ENCODE data around the gene ZBTB3.

DNA sequence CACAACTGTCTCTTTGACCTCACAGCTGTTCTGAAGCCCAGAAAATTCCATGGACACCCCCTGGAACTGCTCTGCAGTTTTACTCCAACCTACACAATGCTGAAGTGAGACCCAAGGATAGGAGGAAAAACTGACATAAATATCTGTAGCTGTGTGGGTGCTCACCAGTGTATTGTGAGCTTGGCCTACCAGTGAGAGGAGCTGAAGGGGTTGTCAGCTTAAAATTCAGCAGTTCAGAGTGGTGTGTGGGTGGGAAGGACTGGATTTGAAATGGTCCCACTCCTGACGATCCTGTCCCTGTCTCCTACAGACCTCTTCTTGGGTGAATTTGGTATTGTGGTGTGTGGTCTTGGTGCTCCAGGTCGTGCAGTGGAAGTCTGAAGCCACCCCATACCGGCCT lies 35.6 kb upstream of the ZBTB3 start:
- TF ChIP-seq, protein P1, sequence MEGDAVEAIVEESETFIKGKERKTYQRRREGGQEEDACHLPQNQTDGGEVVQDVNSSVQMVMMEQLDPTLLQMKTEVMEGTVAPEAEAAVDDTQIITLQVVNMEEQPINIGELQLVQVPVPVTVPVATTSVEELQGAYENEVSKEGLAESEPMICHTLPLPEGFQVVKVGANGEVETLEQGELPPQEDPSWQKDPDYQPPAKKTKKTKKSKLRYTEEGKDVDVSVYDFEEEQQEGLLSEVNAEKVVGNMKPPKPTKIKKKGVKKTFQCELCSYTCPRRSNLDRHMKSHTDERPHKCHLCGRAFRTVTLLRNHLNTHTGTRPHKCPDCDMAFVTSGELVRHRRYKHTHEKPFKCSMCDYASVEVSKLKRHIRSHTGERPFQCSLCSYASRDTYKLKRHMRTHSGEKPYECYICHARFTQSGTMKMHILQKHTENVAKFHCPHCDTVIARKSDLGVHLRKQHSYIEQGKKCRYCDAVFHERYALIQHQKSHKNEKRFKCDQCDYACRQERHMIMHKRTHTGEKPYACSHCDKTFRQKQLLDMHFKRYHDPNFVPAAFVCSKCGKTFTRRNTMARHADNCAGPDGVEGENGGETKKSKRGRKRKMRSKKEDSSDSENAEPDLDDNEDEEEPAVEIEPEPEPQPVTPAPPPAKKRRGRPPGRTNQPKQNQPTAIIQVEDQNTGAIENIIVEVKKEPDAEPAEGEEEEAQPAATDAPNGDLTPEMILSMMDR (tag by site-specific recombination; IDR thresholded peaks at IDR 0.05): no peak
- TF ChIP-seq ZNF274 (IDR thresholded peaks at IDR 0.05; ENCODE audit: low read length) (no peak), ZNF274 (tag by site-specific recombination; IDR thresholded peaks at IDR 0.05; ENCODE audit: borderline replicate concordance) (no peak), ZNF335 (tag by site-specific recombination; conservative IDR thresholded peaks at IDR 0.05) (no peak), ZNF510 (tag by site-specific recombination; IDR thresholded peaks at IDR 0.05; ENCODE audit: insufficient replicate concordance) (no peak)
- TF ChIP-seq, protein P2, sequence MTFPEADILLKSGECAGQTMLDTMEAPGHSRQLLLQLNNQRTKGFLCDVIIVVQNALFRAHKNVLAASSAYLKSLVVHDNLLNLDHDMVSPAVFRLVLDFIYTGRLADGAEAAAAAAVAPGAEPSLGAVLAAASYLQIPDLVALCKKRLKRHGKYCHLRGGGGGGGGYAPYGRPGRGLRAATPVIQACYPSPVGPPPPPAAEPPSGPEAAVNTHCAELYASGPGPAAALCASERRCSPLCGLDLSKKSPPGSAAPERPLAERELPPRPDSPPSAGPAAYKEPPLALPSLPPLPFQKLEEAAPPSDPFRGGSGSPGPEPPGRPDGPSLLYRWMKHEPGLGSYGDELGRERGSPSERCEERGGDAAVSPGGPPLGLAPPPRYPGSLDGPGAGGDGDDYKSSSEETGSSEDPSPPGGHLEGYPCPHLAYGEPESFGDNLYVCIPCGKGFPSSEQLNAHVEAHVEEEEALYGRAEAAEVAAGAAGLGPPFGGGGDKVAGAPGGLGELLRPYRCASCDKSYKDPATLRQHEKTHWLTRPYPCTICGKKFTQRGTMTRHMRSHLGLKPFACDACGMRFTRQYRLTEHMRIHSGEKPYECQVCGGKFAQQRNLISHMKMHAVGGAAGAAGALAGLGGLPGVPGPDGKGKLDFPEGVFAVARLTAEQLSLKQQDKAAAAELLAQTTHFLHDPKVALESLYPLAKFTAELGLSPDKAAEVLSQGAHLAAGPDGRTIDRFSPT (tag by site-specific recombination; IDR thresholded peaks at IDR 0.05): no peak
- TF ChIP-seq, protein P3, sequence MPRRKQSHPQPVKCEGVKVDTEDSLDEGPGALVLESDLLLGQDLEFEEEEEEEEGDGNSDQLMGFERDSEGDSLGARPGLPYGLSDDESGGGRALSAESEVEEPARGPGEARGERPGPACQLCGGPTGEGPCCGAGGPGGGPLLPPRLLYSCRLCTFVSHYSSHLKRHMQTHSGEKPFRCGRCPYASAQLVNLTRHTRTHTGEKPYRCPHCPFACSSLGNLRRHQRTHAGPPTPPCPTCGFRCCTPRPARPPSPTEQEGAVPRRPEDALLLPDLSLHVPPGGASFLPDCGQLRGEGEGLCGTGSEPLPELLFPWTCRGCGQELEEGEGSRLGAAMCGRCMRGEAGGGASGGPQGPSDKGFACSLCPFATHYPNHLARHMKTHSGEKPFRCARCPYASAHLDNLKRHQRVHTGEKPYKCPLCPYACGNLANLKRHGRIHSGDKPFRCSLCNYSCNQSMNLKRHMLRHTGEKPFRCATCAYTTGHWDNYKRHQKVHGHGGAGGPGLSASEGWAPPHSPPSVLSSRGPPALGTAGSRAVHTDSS (tag by site-specific recombination; IDR thresholded peaks at IDR 0.05): no peak
- TF ChIP-seq, protein P4, sequence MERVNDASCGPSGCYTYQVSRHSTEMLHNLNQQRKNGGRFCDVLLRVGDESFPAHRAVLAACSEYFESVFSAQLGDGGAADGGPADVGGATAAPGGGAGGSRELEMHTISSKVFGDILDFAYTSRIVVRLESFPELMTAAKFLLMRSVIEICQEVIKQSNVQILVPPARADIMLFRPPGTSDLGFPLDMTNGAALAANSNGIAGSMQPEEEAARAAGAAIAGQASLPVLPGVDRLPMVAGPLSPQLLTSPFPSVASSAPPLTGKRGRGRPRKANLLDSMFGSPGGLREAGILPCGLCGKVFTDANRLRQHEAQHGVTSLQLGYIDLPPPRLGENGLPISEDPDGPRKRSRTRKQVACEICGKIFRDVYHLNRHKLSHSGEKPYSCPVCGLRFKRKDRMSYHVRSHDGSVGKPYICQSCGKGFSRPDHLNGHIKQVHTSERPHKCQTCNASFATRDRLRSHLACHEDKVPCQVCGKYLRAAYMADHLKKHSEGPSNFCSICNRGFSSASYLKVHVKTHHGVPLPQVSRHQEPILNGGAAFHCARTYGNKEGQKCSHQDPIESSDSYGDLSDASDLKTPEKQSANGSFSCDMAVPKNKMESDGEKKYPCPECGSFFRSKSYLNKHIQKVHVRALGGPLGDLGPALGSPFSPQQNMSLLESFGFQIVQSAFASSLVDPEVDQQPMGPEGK (tag by site-specific recombination; IDR thresholded peaks at IDR 0.05): no peak

Data from HEK293 (cell line).